Body of pancreas (tissue), 4 donors: ENCODE data around the gene SEC14L1. TPM values are rescaled to one million over a fixed set of nuclear protein-coding genes. Genes with fewer than 3 reads are reported as not detected.
"Not testable (repeated sequence)": the region's sequence is repeated elsewhere in the genome, so short reads cannot be mapped to it uniquely, and the experiment has no call there.

Source experiments
- ATAC-seq: fragments of 150-250 bp; one replicate; pipeline ENCODE4 v1.9.1; 2016
- DNase-seq, 4 donors: peaks; one replicate each; pipeline ENCODE4 v3.0.0-alpha.2; 2019
- H3K27ac ChIP-seq, 4 donors: fragments of 200-600 bp; sonication (generic); 1 replicate in 3 of 4; 2 replicates in 1 of 4; pipeline versions ENCODE4 v1.5.1 to v1.6.1; 2016 to 2019; ENCODE audit warnings: mild to moderate bottlenecking in 1 of 4, mixed read lengths in 1 of 4, moderate library complexity in 1 of 4
- H3K27me3 ChIP-seq, 2 donors: fragments of 200-600 bp; sonication (generic); one replicate each; pipeline ENCODE4 v1.6.0; 2016; ENCODE audit warnings: mild to moderate bottlenecking in 1 of 2
- H3K36me3 ChIP-seq, 2 donors: fragments of 200-600 bp; sonication (generic); replicated peaks in 1 of 2; 2 replicates each; pipeline ENCODE4 v1.5.1; 2016; ENCODE audit warnings: low read depth in 2 of 2; ENCODE audit not compliant: insufficient read depth in 1 of 2
- H3K4me1 ChIP-seq: fragments of 200-600 bp; sonication (generic); one replicate; pipeline ENCODE4 v1.6.0; 2016
- H3K4me3 ChIP-seq, 2 donors: fragments of 200-600 bp; sonication (generic); 1 replicate in 1 of 2; 2 replicates in 1 of 2; pipeline ENCODE4 v1.5.1; 2016 to 2019
- H3K9me3 ChIP-seq, 3 donors: fragments of 200-600 bp; sonication (generic); 1 replicate in 2 of 3; 2 replicates in 1 of 3; pipeline ENCODE4 v1.5.1; 2016
- POLR2A ChIP-seq, 3 donors: fragments of 450-650 bp; IDR thresholded peaks; one replicate each; pipeline ENCODE4 v1.6.1; 2016; ENCODE audit warnings: antibody characterized with exemption in 3 of 3, mild to moderate bottlenecking in 2 of 3
- WGBS, 2 donors: methylation state at CpG; one replicate each; pipeline ENCODE4 v1.1.5; 2017; 5-methylcytosine and 5-hydroxymethylcytosine counted together
- intact Hi-C: fragments of 100-400 bp; cut with DNase I; formaldehyde crosslinking; loops from one replicate; pipeline ENCODE4 v1.15.1; 2023
- total RNA-seq, 2 donors: library from RNA; depleted of rRNA; stranded (reverse); fragments of >200 nt; gene quantifications; one replicate each; pipeline ENCODE4 v1.1.0, GENCODE V29; 2016
- TF ChIP-seq, protein P1 (sequence below), 7 experiments: fragments of 450-650 bp in 4 of 7; fragments of 200-600 bp in 3 of 7; sonication (generic) in 3 of 7; IDR thresholded peaks; one replicate each; pipeline ENCODE4 v1.5.1; 2016 to 2019; ENCODE audit warnings: antibody characterized with exemption in 7 of 7

The SEC14L1 gene
- total RNA-seq, 2 donors from 2014 or later: 22.1 to 36.8 TPM

DNA sequence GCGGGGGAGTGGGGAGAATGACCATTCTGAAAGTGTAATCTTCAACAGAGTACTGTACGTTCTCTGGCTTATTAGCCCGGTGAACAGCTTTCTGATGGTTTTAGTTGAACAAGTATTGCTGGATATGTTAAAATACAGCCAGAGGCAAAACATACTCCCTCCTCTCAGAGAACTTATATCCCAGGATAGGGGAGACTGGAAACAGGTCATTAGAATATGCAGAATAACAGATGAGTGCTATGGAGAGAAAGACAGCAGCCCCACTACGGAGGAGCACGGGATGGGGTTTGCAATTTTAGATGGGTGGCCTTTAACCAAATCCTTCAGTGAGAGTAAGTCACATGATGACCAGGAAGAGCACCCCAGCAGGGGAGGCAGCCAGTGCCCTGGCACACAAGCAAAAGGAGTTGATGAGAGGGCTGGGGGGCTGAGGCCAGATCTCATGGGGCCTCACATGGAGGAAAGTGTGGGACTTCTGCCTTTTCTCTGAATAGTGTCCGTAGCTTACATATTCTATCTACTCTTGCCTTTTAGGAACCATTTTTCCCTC lies 43.1 kb upstream of the SEC14L1 start:
- intact Hi-C loops: loop anchor here (10.0 kb wide), 1 partner anchor 47 kb away; the partner anchor contains the start of gene SEC14L1
- no peak overlapping the region for H3K4me3 ChIP-seq
- TF ChIP-seq, protein P1, sequence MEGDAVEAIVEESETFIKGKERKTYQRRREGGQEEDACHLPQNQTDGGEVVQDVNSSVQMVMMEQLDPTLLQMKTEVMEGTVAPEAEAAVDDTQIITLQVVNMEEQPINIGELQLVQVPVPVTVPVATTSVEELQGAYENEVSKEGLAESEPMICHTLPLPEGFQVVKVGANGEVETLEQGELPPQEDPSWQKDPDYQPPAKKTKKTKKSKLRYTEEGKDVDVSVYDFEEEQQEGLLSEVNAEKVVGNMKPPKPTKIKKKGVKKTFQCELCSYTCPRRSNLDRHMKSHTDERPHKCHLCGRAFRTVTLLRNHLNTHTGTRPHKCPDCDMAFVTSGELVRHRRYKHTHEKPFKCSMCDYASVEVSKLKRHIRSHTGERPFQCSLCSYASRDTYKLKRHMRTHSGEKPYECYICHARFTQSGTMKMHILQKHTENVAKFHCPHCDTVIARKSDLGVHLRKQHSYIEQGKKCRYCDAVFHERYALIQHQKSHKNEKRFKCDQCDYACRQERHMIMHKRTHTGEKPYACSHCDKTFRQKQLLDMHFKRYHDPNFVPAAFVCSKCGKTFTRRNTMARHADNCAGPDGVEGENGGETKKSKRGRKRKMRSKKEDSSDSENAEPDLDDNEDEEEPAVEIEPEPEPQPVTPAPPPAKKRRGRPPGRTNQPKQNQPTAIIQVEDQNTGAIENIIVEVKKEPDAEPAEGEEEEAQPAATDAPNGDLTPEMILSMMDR (IDR thresholded peaks at IDR 0.05): no peak
- no peak for TF ChIP-seq POLR2A (IDR thresholded peaks at IDR 0.05)
- peaks cover 40% of the 10 kb centered on the region for H3K4me1 ChIP-seq
- H3K27ac ChIP-seq: peak overlapping the region; percentile 52 to 79 (median 60)
- H3K36me3 ChIP-seq: peaks cover 0 to 5% of the 10 kb centered on the region in 2 donors
- no peaks in the 10 kb centered on the region for H3K27me3 ChIP-seq
- DNase-seq (no peak), ATAC-seq (no peak)
- 84 to 87% methylated on average over 6 of the region's 6 CpGs for WGBS, 2 donors
- H3K9me3 ChIP-seq: no peaks in the 10 kb centered on the region

GRCh38 chr17:77098884-77099545 lies 41.8 kb upstream of the SEC14L1 start:
- ATAC-seq: peak; percentile 83
- H3K27ac ChIP-seq: peak overlapping the region; percentile 52 to 79 (median 60)
- no peaks in the 10 kb centered on the region for H3K27me3 ChIP-seq
- 30 to 35% methylated on average over 8 to 9 of the region's 9 CpGs for WGBS, 2 donors
- peaks cover 0 to 2% of the 10 kb centered on the region in 2 donors for H3K36me3 ChIP-seq
- intact Hi-C loops: loop anchor here (10.0 kb wide), 1 partner anchor 46 kb away; the partner anchor contains the start of gene SEC14L1
- peak; percentile 57 to 86 (median 79) for DNase-seq
- TF ChIP-seq POLR2A (IDR thresholded peaks at IDR 0.05): no peak
- TF ChIP-seq, protein P1 (IDR thresholded peaks at IDR 0.05): peak in 1 of 7 experiments; percentile 7
- peaks cover 40% of the 10 kb centered on the region for H3K4me1 ChIP-seq
- H3K4me3 ChIP-seq: no peak overlapping the region
- no peaks in the 10 kb centered on the region for H3K9me3 ChIP-seq

DNA sequence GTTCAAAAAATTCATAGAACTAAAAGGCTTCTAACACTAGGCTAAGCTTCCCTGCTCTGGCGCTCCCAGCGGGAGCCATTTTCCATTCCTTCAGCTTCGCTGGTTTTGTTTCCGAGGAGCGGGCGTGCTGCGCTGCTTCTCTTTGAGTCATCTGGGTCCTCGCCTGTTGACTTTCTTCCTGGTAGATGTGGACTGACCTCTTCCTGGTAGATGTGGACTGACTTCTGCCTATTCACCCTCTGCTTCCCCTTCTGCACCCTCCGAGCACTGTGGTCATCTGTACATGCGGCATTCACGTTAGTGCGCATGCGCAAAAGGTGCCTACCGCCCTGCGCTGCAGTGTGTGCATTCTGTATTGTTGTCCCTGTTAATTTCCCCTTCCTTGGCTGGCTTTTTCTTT lies 40.8 kb upstream of the SEC14L1 start:
- no peak for ATAC-seq

GRCh38 chr17:77101521-77102410 lies 39.0 kb upstream of the SEC14L1 start:
- WGBS, 2 donors: 79 to 85% methylated on average over 15 of the region's 15 CpGs
- TF ChIP-seq, protein P1 (IDR thresholded peaks at IDR 0.05): no peak
- no peak for TF ChIP-seq POLR2A (IDR thresholded peaks at IDR 0.05)
- Histone ChIP-seq H3K36me3 (no peaks in the 10 kb centered on the region), H3K4me3 (no peak overlapping the region), H3K4me1 (peaks cover 32% of the 10 kb centered on the region), H3K27ac (no peak overlapping the region), H3K27me3 (no peaks in the 10 kb centered on the region), H3K9me3 (no peaks in the 10 kb centered on the region)
- no peak for ATAC-seq
- DNase-seq: no peak
- intact Hi-C loops: no loop called here

More for the DNA sequence above, 40.8 kb upstream of the SEC14L1 start:
- no peak overlapping the region for H3K4me3 ChIP-seq
- no peaks in the 10 kb centered on the region for H3K27me3 ChIP-seq
- peak overlapping the region in 2 of 4 donors; percentile 68 to 79 for H3K27ac ChIP-seq
- intact Hi-C loops: loop anchor here (10.0 kb wide), 1 partner anchor 45 kb away; the partner anchor contains the start of gene SEC14L1
- H3K4me1 ChIP-seq: peaks cover 40% of the 10 kb centered on the region
- whole genome bisulfite sequencing, 2 donors: 82 to 97% methylated on average over 15 of the region's 15 CpGs
- peak in 2 of 4 donors; percentile 33 to 84 for DNase-seq
- no peaks in the 10 kb centered on the region for H3K9me3 ChIP-seq
- TF ChIP-seq, protein P1 (IDR thresholded peaks at IDR 0.05): no peak
- TF ChIP-seq POLR2A (IDR thresholded peaks at IDR 0.05): peak in 1 of 3 donors; percentile 50
- peaks cover 0 to 2% of the 10 kb centered on the region in 2 donors for H3K36me3 ChIP-seq

DNA sequence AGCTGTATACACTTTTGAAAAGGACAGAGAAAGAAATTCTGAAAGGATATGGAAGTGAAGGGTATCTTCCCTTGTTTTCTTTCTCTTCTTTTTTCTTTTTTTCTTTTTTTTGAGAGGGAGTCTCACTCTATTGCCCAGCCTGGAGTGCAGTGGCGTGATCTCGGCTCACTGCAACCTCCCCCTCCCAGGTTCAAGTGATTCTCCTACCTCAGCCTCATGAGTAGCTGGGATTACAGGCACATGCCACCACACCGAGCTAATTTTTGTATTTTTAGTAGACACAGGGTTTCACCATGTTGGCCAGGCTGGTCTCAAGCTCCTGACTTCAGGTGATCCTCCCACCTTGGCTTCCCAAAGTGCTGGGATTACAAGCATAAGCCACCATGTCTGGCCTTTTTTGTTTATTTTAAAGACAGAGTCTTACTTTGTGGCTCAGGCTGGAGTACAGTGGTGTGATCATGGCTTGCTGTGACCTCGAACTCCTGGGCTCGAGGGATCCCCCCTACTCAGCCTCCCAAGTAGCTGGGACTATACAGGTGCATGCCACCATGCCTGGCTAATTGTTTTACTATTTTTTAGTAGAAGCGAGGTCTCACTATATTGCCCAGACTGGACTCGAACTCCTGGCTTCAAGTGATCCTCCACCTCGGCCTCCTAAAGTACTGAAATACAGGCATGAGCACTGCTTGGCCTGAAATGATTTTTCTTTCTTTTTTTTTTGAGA lies 38.2 kb upstream of the SEC14L1 start:
- H3K9me3 ChIP-seq, H3K36me3 ChIP-seq, ATAC-seq, H3K4me3 ChIP-seq, DNase-seq, H3K27me3 ChIP-seq, H3K27ac ChIP-seq, intact Hi-C loops: not testable (repeated sequence)
- WGBS, 2 donors: 92 to 93% methylated on average over 8 of the region's 8 CpGs
- peaks cover 24% of the 10 kb centered on the region for H3K4me1 ChIP-seq
